OCI-LY3 (cell line): Measurements from ENCODE around the gene ABLIM2.

Experiments
- EZH2phosphoT487 ChIP-seq: fragments of 200-600 bp; shearing (Covaris generic); IDR thresholded peaks from 2 replicates; pipeline ENCODE4 v1.6.1; 2018; ENCODE audit warnings: antibody characterized with exemption, mixed run types, low read depth
- TF ChIP-seq, protein P1 (sequence below): fragments of 200-600, 300-600 bp; sonication (generic); IDR thresholded peaks from 2 replicates; pipeline ENCODE4 v1.5.1; 2014; ENCODE audit warnings: antibody characterized with exemption, low read length, low read depth

DNA sequence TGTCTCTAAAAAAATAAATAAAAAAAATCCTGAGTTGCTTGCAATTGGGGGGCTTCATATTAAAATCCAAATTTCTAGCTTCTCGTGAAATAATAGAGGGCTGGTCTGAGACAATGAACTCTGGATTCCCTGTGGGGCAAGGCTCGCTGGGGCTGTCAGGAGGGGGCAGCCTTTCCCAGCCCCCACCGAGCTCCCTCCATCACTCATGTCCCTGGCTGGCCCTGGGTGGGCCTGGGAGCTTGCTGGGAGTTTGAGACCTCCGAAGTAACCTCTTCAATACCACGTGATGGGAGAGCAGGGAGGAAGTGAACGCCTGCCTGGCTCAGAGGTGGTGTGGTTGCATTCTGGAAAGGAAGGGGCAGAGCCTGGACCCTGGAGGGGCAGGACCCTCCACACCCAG is 164.9 kb downstream of the ABLIM2 start:
- TF ChIP-seq, protein P1, sequence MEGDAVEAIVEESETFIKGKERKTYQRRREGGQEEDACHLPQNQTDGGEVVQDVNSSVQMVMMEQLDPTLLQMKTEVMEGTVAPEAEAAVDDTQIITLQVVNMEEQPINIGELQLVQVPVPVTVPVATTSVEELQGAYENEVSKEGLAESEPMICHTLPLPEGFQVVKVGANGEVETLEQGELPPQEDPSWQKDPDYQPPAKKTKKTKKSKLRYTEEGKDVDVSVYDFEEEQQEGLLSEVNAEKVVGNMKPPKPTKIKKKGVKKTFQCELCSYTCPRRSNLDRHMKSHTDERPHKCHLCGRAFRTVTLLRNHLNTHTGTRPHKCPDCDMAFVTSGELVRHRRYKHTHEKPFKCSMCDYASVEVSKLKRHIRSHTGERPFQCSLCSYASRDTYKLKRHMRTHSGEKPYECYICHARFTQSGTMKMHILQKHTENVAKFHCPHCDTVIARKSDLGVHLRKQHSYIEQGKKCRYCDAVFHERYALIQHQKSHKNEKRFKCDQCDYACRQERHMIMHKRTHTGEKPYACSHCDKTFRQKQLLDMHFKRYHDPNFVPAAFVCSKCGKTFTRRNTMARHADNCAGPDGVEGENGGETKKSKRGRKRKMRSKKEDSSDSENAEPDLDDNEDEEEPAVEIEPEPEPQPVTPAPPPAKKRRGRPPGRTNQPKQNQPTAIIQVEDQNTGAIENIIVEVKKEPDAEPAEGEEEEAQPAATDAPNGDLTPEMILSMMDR, result no peak
- no peak for TF ChIP-seq EZH2phosphoT487
